Mesendoderm (in vitro differentiated cells): ENCODE measurements around the gene SPAG5.

Experiments used
- DNase-seq: peaks from one replicate; pipeline ENCODE4 v3.0.0; 2013
- H2AK5ac ChIP-seq: 2 replicates; pipeline ENCODE4 v1.6.1; 2013; ENCODE audit warnings: low read length, inconsistent platforms
- H2BK120ac ChIP-seq: 2 replicates; pipeline ENCODE4 v1.6.1; 2013; ENCODE audit warnings: low read depth, mild to moderate bottlenecking, low read length, moderate library complexity, mixed read lengths
- H2BK15ac ChIP-seq: replicated peaks from 2 replicates; pipeline ENCODE4 v1.6.1; 2013; ENCODE audit warnings: low read depth, mild to moderate bottlenecking, moderate library complexity
- H2BK5ac ChIP-seq: 2 replicates; pipeline ENCODE4 v1.6.1; 2013; ENCODE audit warnings: low read length, inconsistent platforms
- H3K18ac ChIP-seq: 2 replicates; pipeline ENCODE4 v1.6.1; 2013; ENCODE audit warnings: mild to moderate bottlenecking, low read length, mixed read lengths
- H3K23ac ChIP-seq: one replicate; pipeline ENCODE4 v1.6.1; 2013; ENCODE audit warnings: low read length
- H3K27ac ChIP-seq: 2 replicates; pipeline ENCODE4 v1.5.1; 2013; ENCODE audit warnings: low read depth, mild to moderate bottlenecking, inconsistent platforms, low read length, moderate library complexity
- H3K27me3 ChIP-seq: 2 replicates; pipeline ENCODE4 v1.6.1; 2013; ENCODE audit warnings: low read length, control low read depth, mild to moderate bottlenecking, inconsistent platforms; ENCODE audit not compliant: insufficient read depth, poor library complexity
- H3K36me3 ChIP-seq: 2 replicates; pipeline ENCODE4 v1.6.1; 2013; ENCODE audit warnings: low read length, inconsistent platforms; ENCODE audit not compliant: control insufficient read depth, insufficient read depth
- H3K4ac ChIP-seq: one replicate; pipeline ENCODE4 v1.6.1; 2013; ENCODE audit warnings: low read depth, mild to moderate bottlenecking, low read length, moderate library complexity
- H3K4me1 ChIP-seq: 2 replicates; pipeline ENCODE4 v1.6.1; 2013; ENCODE audit warnings: low read depth, low read length, inconsistent platforms; ENCODE audit not compliant: control insufficient read depth
- H3K4me2 ChIP-seq: 2 replicates; pipeline ENCODE4 v1.6.1; 2013; ENCODE audit warnings: low read length
- H3K4me3 ChIP-seq: 2 replicates; pipeline ENCODE4 v1.5.1; 2013; ENCODE audit warnings: mild to moderate bottlenecking, low read length
- H3K56ac ChIP-seq: one replicate; pipeline ENCODE4 v1.6.1; 2013; ENCODE audit warnings: low read length
- H3K79me1 ChIP-seq: 2 replicates; pipeline ENCODE4 v1.6.1; 2013; ENCODE audit warnings: low read length, inconsistent platforms
- H3K79me2 ChIP-seq: 2 replicates; pipeline ENCODE4 v1.6.1; 2013; ENCODE audit warnings: mild to moderate bottlenecking, low read length; ENCODE audit not compliant: control insufficient read depth, insufficient read depth
- H3K9ac ChIP-seq: 2 replicates; pipeline ENCODE4 v1.6.1; 2013; ENCODE audit warnings: low read length, inconsistent platforms
- H4K5ac ChIP-seq: one replicate; pipeline ENCODE4 v1.6.1; 2013; ENCODE audit warnings: low read length
- H4K8ac ChIP-seq: one replicate; pipeline ENCODE4 v1.6.1; 2013; ENCODE audit warnings: low read depth, mild to moderate bottlenecking, control low read depth, low read length, moderate library complexity
- WGBS: extraction: QIAGEN DNeasy Blood & Tissue Kit; methylation state at CpG from one replicate; pipeline ENCODE4 v1.1.7; 2013; ENCODE audit warnings: low lambda C conversion rate, missing lambda C conversion rate; ENCODE audit not compliant: insufficient coverage; ENCODE audit errors: extremely low coverage; 5-methylcytosine and 5-hydroxymethylcytosine counted together

Gene SPAG5

DNA sequence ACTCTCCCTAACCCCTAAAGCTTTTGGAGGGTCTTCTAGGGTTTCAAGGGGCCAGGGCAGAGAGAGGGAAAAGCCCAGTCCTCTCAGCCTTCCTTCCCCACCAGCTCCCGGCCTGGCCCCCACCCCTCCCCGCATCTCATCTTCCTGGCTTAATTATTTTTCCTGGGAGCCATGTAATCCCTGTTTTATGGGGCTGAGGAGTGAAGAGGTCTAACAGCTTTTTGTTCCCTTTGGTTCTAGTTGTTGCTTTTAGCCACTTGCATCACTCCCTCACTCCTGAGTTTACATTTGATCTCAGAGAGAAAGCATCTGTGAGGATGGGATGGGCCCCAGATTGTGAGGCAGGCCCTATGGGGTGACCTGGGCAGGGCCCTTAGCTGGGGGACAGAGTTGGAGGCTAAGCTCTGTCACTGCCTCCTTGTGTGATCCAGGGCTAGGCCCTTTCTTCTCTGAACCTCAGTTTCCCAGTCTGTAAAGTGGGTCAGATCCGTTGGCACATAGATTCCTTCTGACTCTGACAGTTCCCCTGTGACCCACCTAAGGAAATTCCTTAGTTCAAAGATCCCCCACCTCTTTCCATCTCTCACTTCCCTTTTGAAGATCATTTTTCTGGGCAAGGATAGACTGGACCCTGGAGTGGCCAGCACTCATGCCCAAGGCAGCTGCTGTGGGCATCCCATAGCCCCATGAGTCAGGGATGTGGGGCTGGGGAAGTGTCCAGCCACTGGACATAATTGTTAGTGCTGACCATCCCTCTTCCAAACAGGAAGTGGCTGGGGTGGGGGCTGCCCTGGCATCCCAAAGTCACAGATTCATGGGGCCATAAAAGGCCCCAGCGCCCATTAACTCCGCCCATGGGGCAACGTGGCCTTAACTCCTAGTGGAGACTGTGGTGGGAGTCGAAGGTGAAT lies 66.5 kb downstream of the SPAG5 start:
- Histone ChIP-seq H2AK5ac (no peak overlapping the region), H3K27me3 (no peaks in the 10 kb centered on the region), H3K23ac (no peak overlapping the region), H3K4me2 (no peak overlapping the region), H3K79me1 (no peaks in the 10 kb centered on the region), H3K4me3 (no peak overlapping the region), H4K5ac (no peak overlapping the region), H2BK5ac (no peak overlapping the region), H3K4ac (no peak overlapping the region), H3K27ac (no peak overlapping the region), H4K8ac (no peak overlapping the region), H3K9ac (no peak overlapping the region), H3K4me1 (no peaks in the 10 kb centered on the region), H3K79me2 (no peaks in the 10 kb centered on the region), H2BK120ac (no peak overlapping the region), H2BK15ac (no peak overlapping the region), H3K18ac (no peak overlapping the region), H3K36me3 (no peaks in the 10 kb centered on the region), H3K56ac (no peak overlapping the region)
- DNase-seq = no peak
- no CpG with 5 or more reads among the region's 7 CpGs for WGBS

DNA sequence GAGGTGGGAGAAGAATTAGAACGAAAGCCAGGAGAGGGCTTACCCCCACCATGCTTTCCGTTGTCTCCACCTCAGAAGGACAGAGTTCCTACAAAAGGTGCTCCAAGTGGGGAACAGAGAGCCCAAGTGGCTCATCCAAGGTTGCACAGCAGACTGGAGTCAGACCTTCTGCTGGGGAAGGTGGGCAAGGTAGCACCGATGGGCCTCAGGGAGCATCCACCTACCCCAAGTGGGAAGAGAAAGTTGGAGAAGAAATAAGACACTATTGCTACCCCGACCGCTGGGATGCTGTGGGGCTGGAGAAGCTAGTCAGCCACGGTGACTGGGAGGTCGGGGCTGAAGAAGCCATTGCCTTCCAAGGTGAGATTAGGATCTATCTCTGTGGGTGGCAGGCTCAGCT lies 67.9 kb downstream of the SPAG5 start:
- Histone ChIP-seq H3K4me2 (no peak overlapping the region), H3K4me1 (no peaks in the 10 kb centered on the region), H2AK5ac (no peak overlapping the region), H2BK5ac (no peak overlapping the region), H3K27ac (no peak overlapping the region), H3K36me3 (no peaks in the 10 kb centered on the region), H3K79me1 (no peaks in the 10 kb centered on the region), H2BK15ac (no peak overlapping the region), H3K27me3 (no peaks in the 10 kb centered on the region), H3K4me3 (no peak overlapping the region), H3K18ac (no peak overlapping the region), H3K56ac (no peak overlapping the region), H4K8ac (no peak overlapping the region), H3K79me2 (no peaks in the 10 kb centered on the region), H3K23ac (no peak overlapping the region), H3K9ac (no peak overlapping the region), H2BK120ac (no peak overlapping the region), H3K4ac (no peak overlapping the region), H4K5ac (no peak overlapping the region)
- WGBS = no CpG with 5 or more reads among the region's 7 CpGs
- DNase-seq = no peak

DNA sequence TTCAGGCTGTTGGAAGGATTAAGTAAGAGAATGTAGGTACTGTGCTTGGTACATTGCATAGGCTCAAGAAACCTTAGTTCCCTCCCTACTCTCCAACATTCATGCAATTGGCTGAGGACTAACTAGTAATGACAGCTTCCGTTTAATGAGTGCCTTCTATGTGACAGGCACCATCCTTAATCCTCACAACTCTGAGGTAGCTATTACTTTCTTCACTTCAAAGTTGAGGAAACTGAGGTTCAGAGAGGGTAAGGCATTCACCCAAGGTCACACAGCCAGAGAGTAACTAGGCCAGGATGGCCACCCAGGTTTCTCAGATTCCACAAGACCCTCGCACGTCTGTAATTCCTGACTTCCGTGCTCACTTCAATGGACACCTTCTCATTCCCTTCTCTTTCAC lies 68.6 kb downstream of the SPAG5 start:
- no peak overlapping the region for H2BK120ac ChIP-seq
- H3K4me1 ChIP-seq = no peaks in the 10 kb centered on the region
- no peak overlapping the region for H3K4me2 ChIP-seq
- H3K79me1 ChIP-seq = no peaks in the 10 kb centered on the region
- no peak overlapping the region for H3K18ac ChIP-seq
- H3K23ac ChIP-seq = no peak overlapping the region
- no peak overlapping the region for H3K9ac ChIP-seq
- DNase-seq = no peak
- H3K56ac ChIP-seq = no peak overlapping the region
- H3K27ac ChIP-seq = no peak overlapping the region
- no peaks in the 10 kb centered on the region for H3K27me3 ChIP-seq
- no peak overlapping the region for H2AK5ac ChIP-seq
- no peak overlapping the region for H2BK15ac ChIP-seq
- H3K4me3 ChIP-seq = no peak overlapping the region
- WGBS = no CpG with 5 or more reads among the region's 4 CpGs
- H4K5ac ChIP-seq = no peak overlapping the region
- no peak overlapping the region for H4K8ac ChIP-seq
- no peak overlapping the region for H2BK5ac ChIP-seq
- no peaks in the 10 kb centered on the region for H3K79me2 ChIP-seq
- no peak overlapping the region for H3K4ac ChIP-seq
- no peaks in the 10 kb centered on the region for H3K36me3 ChIP-seq

DNA sequence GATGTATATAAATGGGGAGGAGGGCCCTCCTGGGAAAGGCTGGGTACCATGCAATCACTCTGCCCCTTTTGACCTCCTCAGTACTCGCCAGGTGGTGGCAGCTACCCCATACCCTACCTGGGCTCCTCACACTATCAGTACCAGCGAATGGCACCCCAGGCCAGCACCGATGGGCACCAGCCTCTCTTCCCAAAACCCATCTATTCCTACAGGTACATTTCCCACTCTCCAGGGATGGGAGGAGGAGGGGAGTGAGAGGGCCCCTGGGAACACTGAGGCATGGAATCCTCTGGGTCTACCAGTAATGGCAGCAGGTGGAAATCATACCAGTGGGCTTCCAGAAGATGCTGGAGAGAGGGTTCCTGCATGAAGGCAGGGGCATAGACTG lies 69.8 kb downstream of the SPAG5 start:
- Histone ChIP-seq H3K18ac (no peak overlapping the region), H3K79me2 (no peaks in the 10 kb centered on the region), H2AK5ac (no peak overlapping the region), H3K56ac (no peak overlapping the region), H3K9ac (no peak overlapping the region), H3K4me2 (no peak overlapping the region), H3K27ac (no peak overlapping the region), H3K27me3 (no peaks in the 10 kb centered on the region), H2BK120ac (no peak overlapping the region), H2BK15ac (no peak overlapping the region), H4K5ac (no peak overlapping the region), H3K23ac (no peak overlapping the region), H3K4me3 (no peak overlapping the region), H3K4me1 (no peaks in the 10 kb centered on the region), H3K79me1 (no peaks in the 10 kb centered on the region), H4K8ac (no peak overlapping the region), H3K36me3 (no peaks in the 10 kb centered on the region), H2BK5ac (no peak overlapping the region), H3K4ac (no peak overlapping the region)
- DNase-seq = no peak
- WGBS = no CpG with 5 or more reads among the region's 3 CpGs

DNA sequence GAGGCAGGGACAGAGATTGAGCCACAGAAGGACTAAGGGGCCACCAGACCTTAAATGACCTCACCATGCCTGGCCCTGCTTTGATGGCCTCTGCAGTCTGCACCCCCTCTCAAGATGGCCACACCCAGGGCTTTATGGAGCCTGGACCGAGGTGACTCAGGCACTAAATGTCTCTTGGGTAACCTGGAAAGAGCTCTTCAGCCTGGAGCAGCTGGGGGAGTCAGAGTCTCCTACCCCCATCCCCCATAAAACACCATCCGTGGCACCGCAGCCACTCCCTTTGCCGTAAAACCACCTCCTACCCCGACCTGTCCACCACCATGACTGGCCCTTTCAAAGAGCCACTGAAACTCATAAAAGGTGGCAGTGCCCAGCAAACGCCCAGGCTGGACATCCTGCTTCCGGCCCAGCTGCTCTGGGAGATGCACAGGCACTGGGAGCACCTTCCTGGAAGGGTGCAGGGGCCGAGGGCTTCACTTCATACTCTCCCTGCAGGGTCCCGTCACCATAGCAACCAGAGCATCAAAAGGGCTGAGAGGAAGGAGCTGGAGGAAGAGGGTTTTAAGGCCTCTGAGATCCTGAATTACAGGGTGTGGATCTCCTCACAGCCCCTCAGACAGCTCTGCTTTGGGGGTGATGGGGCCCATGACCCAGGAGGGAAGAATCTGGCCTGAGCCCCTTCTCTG lies 70.4 kb downstream of the SPAG5 start:
- no peaks in the 10 kb centered on the region for H3K79me2 ChIP-seq
- no peak overlapping the region for H3K27ac ChIP-seq
- DNase-seq = no peak
- no peak overlapping the region for H4K8ac ChIP-seq
- no peak overlapping the region for H3K18ac ChIP-seq
- H3K36me3 ChIP-seq = no peaks in the 10 kb centered on the region
- H3K27me3 ChIP-seq = no peaks in the 10 kb centered on the region
- H3K4ac ChIP-seq = no peak overlapping the region
- H2AK5ac ChIP-seq = no peak overlapping the region
- no peak overlapping the region for H4K5ac ChIP-seq
- no peak overlapping the region for H3K56ac ChIP-seq
- no peaks in the 10 kb centered on the region for H3K4me1 ChIP-seq
- H3K4me3 ChIP-seq = no peak overlapping the region
- no peak overlapping the region for H3K9ac ChIP-seq
- no peak overlapping the region for H2BK15ac ChIP-seq
- WGBS = no CpG with 5 or more reads among the region's 9 CpGs
- H2BK5ac ChIP-seq = no peak overlapping the region
- H2BK120ac ChIP-seq = no peak overlapping the region
- H3K79me1 ChIP-seq = no peaks in the 10 kb centered on the region
- no peak overlapping the region for H3K23ac ChIP-seq
- H3K4me2 ChIP-seq = no peak overlapping the region
